Ammon's horn (tissue), 1 donor: ENCODE results near the gene APOM.

Experiments
- DNase-seq: peaks from one replicate; pipeline ENCODE4 v3.0.0-alpha.2; 2016; ENCODE audit warnings: low spot score

APOM gene

GRCh38 chr6:31705931-31706330 lies 50.2 kb downstream of the APOM start:
- DNase-seq: no peak

GRCh38 chr6:31706599-31706998 lies 50.9 kb downstream of the APOM start, which contains the start of gene LY6G6F:
Gene LY6G6F (plus strand): TSS chr6:31706866. CDS start chr6:31706907, 41 bp downstream.
- no peak for DNase-seq

- DNase-seq: no peak
These were observed 52.0 kb downstream of the APOM start for GRCh38 chr6:31707701-31708100.
